HCT116 (cell line): ENCODE results near the gene PPM1B. TPM values are rescaled to one million over a fixed set of nuclear protein-coding genes. Genes with fewer than 3 reads are reported as not detected.

Source experiments
- ATAC-seq: fragments of 200-7000 bp; cut with Tn5 transposase; 2 replicates; pipeline ENCODE4 v1.9.1; 2020; ENCODE audit warnings: mild to moderate bottlenecking, moderate library complexity
- BruUV-seq: library from RNA; stranded (reverse); fragments of 400-500 nt; replicated peaks from 2 replicates; lab custom pipeline; 2021; lab: Mats Ljungman, UMichigan
- CTCF ChIA-PET: fragments of 300-600 bp; sonication (Branson Sonifier 250); formaldehyde crosslinking; loops from one replicate; lab custom pipeline; 2021; ENCODE audit warnings: antibody characterized with exemption; lab: Charles Lee
- POLR2A ChIA-PET: fragments of 300-600, 350-600 bp; sonication (Branson Sonifier 250); formaldehyde crosslinking; loops from one replicate; lab custom pipeline; 2021; ENCODE audit warnings: antibody characterized with exemption; lab: Charles Lee
- RAD21 ChIA-PET, 2 experiments: fragments of 300-600 bp; sonication (Branson Sonifier 250); formaldehyde crosslinking; loops; one replicate each; lab custom pipeline; 2023; ENCODE audit warnings: low total read pairs in 2 of 2; ENCODE audit not compliant: uncharacterized antibody in 2 of 2, unreplicated experiment in 2 of 2, low non-redundant PET in 1 of 2; lab: Charles Lee
- DNase-seq: peaks from one replicate; pipeline ENCODE4 v3.0.0-alpha.2; 2010; ENCODE audit warnings: low read depth, low spot score
- H2AFZ ChIP-seq: fragments of 200-600 bp; shearing (Covaris generic), sonication (generic); 2 replicates; pipeline ENCODE4 v1.6.1; 2017; ENCODE audit warnings: low read depth, mixed run types, mixed read lengths, antibody characterized with exemption, low read length; ENCODE audit not compliant: poor library complexity, severe bottlenecking
- H3K27ac ChIP-seq: 2 replicates; pipeline ENCODE4 v1.5.1; 2012; ENCODE audit warnings: low read depth, low read length
- H3K27me3 ChIP-seq: fragments of 200-600 bp; sonication (generic); 2 replicates; pipeline ENCODE4 v1.6.1; 2016; ENCODE audit warnings: mixed run types, low read length, mixed read lengths; ENCODE audit not compliant: insufficient read depth
- H3K36me3 ChIP-seq, 2 experiments: fragments of 200-500 bp in 1 of 2; fragments of 200-600 bp in 1 of 2; sonication (Bioruptor generic) in 1 of 2; sonication (generic) in 1 of 2; 2 replicates each; pipeline versions ENCODE4 v1.5.1 to v1.6.1; 2014 to 2016; ENCODE audit warnings: low read length in 2 of 2, inconsistent platforms in 1 of 2, mixed read lengths in 1 of 2, mixed run types in 1 of 2; ENCODE audit not compliant: insufficient read depth in 2 of 2, control insufficient read depth in 1 of 2
- H3K4me1 ChIP-seq, 2 experiments: fragments of 200-600 bp in 1 of 2; sonication (generic) in 1 of 2; 2 replicates each; pipeline versions ENCODE4 v1.5.1 to v1.6.1; 2012 to 2017; ENCODE audit warnings: low read length in 2 of 2, inconsistent platforms in 1 of 2, mild to moderate bottlenecking in 1 of 2, mixed read lengths in 1 of 2, mixed run types in 1 of 2, moderate library complexity in 1 of 2; ENCODE audit not compliant: insufficient read depth in 2 of 2, control insufficient read depth in 1 of 2
- H3K4me2 ChIP-seq: fragments of 200-600 bp; sonication (generic); 2 replicates; pipeline ENCODE4 v1.6.1; 2017; ENCODE audit warnings: mixed run types, low read length, mixed read lengths
- H3K4me3 ChIP-seq, 2 experiments: fragments of 200-600 bp in 1 of 2; sonication (generic) in 1 of 2; replicated peaks in 1 of 2; 2 replicates each; pipeline ENCODE4 v1.5.1; 2011 to 2016; ENCODE audit warnings: low read length in 2 of 2, control low read depth in 1 of 2, low read depth in 1 of 2, mild to moderate bottlenecking in 1 of 2, mixed read lengths in 1 of 2, mixed run types in 1 of 2
- H3K79me2 ChIP-seq: fragments of 200-600 bp; sonication (generic); 2 replicates; pipeline ENCODE4 v1.6.1; 2017; ENCODE audit warnings: mild to moderate bottlenecking, mixed run types, low read length, moderate library complexity, mixed read lengths; ENCODE audit not compliant: insufficient read depth
- H3K9ac ChIP-seq: fragments of 200-600 bp; sonication (generic); 2 replicates; pipeline ENCODE4 v1.6.1; 2016; ENCODE audit warnings: low read length, mixed read lengths
- H3K9me2 ChIP-seq: fragments of 200-600 bp; sonication (generic), shearing (Covaris generic); 2 replicates; pipeline ENCODE4 v1.6.1; 2017; ENCODE audit warnings: mixed run types, mild to moderate bottlenecking, moderate library complexity; ENCODE audit not compliant: insufficient read depth
- H3K9me3 ChIP-seq, 2 experiments: fragments of 200-500 bp in 1 of 2; fragments of 200-600 bp in 1 of 2; sonication (Bioruptor generic) in 1 of 2; sonication (generic) in 1 of 2; 2 replicates each; pipeline ENCODE4 v1.6.1; 2014 to 2017; ENCODE audit warnings: low read length in 2 of 2, mixed read lengths in 2 of 2, inconsistent platforms in 1 of 2, low read depth in 1 of 2, mild to moderate bottlenecking in 1 of 2, mixed run types in 1 of 2, moderate library complexity in 1 of 2; ENCODE audit not compliant: control insufficient read depth in 1 of 2, insufficient read depth in 1 of 2
- H4K20me1 ChIP-seq: fragments of 200-600 bp; sonication (generic), shearing (Covaris generic); 2 replicates; pipeline ENCODE4 v1.6.1; 2017; ENCODE audit warnings: mixed run types, mild to moderate bottlenecking, moderate library complexity; ENCODE audit not compliant: insufficient read depth
- CBX3 ChIP-seq: IDR thresholded peaks from 2 replicates; pipeline ENCODE4 v1.6.1; 2012; ENCODE audit warnings: low read depth
- CEBPB ChIP-seq: IDR thresholded peaks from 2 replicates; pipeline ENCODE4 v1.6.1; 2012; ENCODE audit warnings: low read depth
- ELF1 ChIP-seq: IDR thresholded peaks from 2 replicates; pipeline ENCODE4 v1.6.1; 2012; ENCODE audit warnings: low read depth, borderline replicate concordance
- EZH2 ChIP-seq: fragments of 200-600 bp; sonication (generic); IDR thresholded peaks from 2 replicates; pipeline ENCODE4 v1.6.1; 2017; ENCODE audit warnings: antibody characterized with exemption, mixed run types
- EZH2phosphoT487 ChIP-seq: fragments of 200-600 bp; IDR thresholded peaks from 2 replicates; pipeline ENCODE4 v1.6.1; 2018; ENCODE audit warnings: antibody characterized with exemption, borderline replicate concordance
- FOSL1 ChIP-seq: IDR thresholded peaks from 2 replicates; pipeline ENCODE4 v1.6.1; 2012; ENCODE audit warnings: low read depth
- JUND ChIP-seq: IDR thresholded peaks from 2 replicates; pipeline ENCODE4 v1.6.1; 2012
- POLR2A ChIP-seq: IDR thresholded peaks from 2 replicates; pipeline ENCODE4 v1.7.0; 2011; ENCODE audit warnings: borderline replicate concordance; ENCODE audit not compliant: insufficient read depth, insufficient read length; ENCODE audit errors: extremely low read depth
- POLR2AphosphoS5 ChIP-seq: IDR thresholded peaks from 2 replicates; pipeline ENCODE4 v1.6.1; 2011; ENCODE audit warnings: mild to moderate bottlenecking, low read depth, low read length, moderate library complexity
- RAD21 ChIP-seq: IDR thresholded peaks from 2 replicates; pipeline ENCODE4 v1.6.1; 2012; ENCODE audit warnings: low read depth, mild to moderate bottlenecking
- SIN3A ChIP-seq: IDR thresholded peaks from 2 replicates; pipeline ENCODE4 v1.6.1; 2012; ENCODE audit warnings: low read depth
- SRF ChIP-seq: IDR thresholded peaks from 2 replicates; pipeline ENCODE4 v1.6.1; 2012; ENCODE audit warnings: low read depth
- TCF7L2 ChIP-seq: IDR thresholded peaks from 2 replicates; pipeline ENCODE4 v1.7.0; 2011; ENCODE audit warnings: borderline replicate concordance, inconsistent platforms; ENCODE audit not compliant: insufficient read depth, insufficient read length; ENCODE audit errors: extremely low read depth
- ZFX ChIP-seq: fragments of 450-650 bp; IDR thresholded peaks from 2 replicates; pipeline ENCODE4 v1.6.1; 2017
- ZNF274 ChIP-seq: fragments of 200-500 bp; sonication (Bioruptor generic); IDR thresholded peaks from 2 replicates; pipeline ENCODE4 v1.6.1; 2014; ENCODE audit warnings: mild to moderate bottlenecking, low read depth, low read length, inconsistent platforms
- intact Hi-C: fragments of 100-400 bp; cut with micrococcal nuclease; formaldehyde crosslinking; loops from 2 replicates; pipeline ENCODE4 v1.10.0; 2022
- total RNA-seq: library from RNA; stranded (reverse); gene quantifications from one replicate; pipeline ENCODE4 v1.2.1, GENCODE V29; 2021; ENCODE audit not compliant: unreplicated experiment
- TF ChIP-seq, protein P1 (sequence below): IDR thresholded peaks from 2 replicates; pipeline ENCODE4 v1.6.1; 2012; ENCODE audit warnings: low read depth
- TF ChIP-seq, protein P2 (sequence below): IDR thresholded peaks from 2 replicates; pipeline ENCODE4 v1.6.1; 2012

Gene PPM1B
- total RNA-seq, 1 experiment from 2014 or later: 36.9 TPM

DNA sequence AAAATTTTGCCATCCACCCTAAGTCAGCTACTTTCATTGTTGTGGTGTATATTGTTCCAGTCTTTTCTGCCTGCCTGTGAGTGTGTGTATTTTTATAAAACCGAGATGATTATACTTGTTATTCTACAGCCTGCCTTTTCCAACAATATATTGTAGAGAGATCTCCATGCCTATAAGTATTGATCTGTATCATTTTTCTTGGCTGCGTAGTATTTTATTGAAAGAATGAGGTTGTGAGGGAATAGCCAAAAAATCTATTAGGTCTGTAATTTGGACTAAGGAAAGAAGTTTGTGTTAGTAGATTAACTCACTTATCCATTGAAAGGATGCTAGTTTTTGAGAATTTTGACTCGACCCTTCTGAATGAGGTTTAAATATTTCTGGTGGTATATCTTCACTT lies 34.9 kb downstream of the PPM1B start:
- Histone ChIP-seq H3K27ac (no peak overlapping the region), H3K79me2 (peaks cover 45% of the 10 kb centered on the region), H2AFZ (no peak overlapping the region), H3K4me2 (no peak overlapping the region), H4K20me1 (no peaks in the 10 kb centered on the region), H3K9me2 (no peaks in the 10 kb centered on the region), H3K4me3 (no peak overlapping the region), H3K9me3 (no peaks in the 10 kb centered on the region), H3K36me3 (no peaks in the 10 kb centered on the region), H3K9ac (no peak overlapping the region), H3K27me3 (no peaks in the 10 kb centered on the region), H3K4me1 (peaks cover 0 to 3% of the 10 kb centered on the region in 2 experiments; a peak in 1 of 4 replicates)
- TF ChIP-seq SIN3A (no peak), ZNF274 (no peak), EZH2 (no peak), RAD21 (no peak), CBX3 (no peak), ZFX (no peak), FOSL1 (no peak), POLR2AphosphoS5 (no peak), TCF7L2 (no peak), CEBPB (no peak), EZH2phosphoT487 (no peak), ELF1 (no peak), POLR2A (no peak), SRF (no peak), JUND (no peak)
- TF ChIP-seq, protein P1, sequence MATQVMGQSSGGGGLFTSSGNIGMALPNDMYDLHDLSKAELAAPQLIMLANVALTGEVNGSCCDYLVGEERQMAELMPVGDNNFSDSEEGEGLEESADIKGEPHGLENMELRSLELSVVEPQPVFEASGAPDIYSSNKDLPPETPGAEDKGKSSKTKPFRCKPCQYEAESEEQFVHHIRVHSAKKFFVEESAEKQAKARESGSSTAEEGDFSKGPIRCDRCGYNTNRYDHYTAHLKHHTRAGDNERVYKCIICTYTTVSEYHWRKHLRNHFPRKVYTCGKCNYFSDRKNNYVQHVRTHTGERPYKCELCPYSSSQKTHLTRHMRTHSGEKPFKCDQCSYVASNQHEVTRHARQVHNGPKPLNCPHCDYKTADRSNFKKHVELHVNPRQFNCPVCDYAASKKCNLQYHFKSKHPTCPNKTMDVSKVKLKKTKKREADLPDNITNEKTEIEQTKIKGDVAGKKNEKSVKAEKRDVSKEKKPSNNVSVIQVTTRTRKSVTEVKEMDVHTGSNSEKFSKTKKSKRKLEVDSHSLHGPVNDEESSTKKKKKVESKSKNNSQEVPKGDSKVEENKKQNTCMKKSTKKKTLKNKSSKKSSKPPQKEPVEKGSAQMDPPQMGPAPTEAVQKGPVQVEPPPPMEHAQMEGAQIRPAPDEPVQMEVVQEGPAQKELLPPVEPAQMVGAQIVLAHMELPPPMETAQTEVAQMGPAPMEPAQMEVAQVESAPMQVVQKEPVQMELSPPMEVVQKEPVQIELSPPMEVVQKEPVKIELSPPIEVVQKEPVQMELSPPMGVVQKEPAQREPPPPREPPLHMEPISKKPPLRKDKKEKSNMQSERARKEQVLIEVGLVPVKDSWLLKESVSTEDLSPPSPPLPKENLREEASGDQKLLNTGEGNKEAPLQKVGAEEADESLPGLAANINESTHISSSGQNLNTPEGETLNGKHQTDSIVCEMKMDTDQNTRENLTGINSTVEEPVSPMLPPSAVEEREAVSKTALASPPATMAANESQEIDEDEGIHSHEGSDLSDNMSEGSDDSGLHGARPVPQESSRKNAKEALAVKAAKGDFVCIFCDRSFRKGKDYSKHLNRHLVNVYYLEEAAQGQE: no peak
- TF ChIP-seq, protein P2, sequence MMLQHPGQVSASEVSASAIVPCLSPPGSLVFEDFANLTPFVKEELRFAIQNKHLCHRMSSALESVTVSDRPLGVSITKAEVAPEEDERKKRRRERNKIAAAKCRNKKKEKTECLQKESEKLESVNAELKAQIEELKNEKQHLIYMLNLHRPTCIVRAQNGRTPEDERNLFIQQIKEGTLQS: no peak
- no TSS peak for BruUV-seq
- ATAC-seq (no peak), DNase-seq (no peak)
- intact Hi-C loops: no loop called here
- ChIA-PET CTCF (no interaction called here), RAD21 (no interaction called here), POLR2A (no interaction called here)
